GM12878 (cell line): Measurements from ENCODE around the gene ADD1.

ENCODE experiments used
- ASH2L ChIP-seq: fragments of 300-600, 200-600 bp; sonication (generic); IDR thresholded peaks from 2 replicates; pipeline ENCODE4 v1.6.1; 2017; ENCODE audit warnings: low read depth, mild to moderate bottlenecking, borderline replicate concordance
- BRCA1 ChIP-seq: IDR thresholded peaks from 2 replicates; pipeline ENCODE4 v1.6.1; 2011; ENCODE audit warnings: low read depth, low read length, improper control_type of control experiment
- CBX5 ChIP-seq: sonication (generic); IDR thresholded peaks from 2 replicates; pipeline ENCODE4 v1.6.1; 2016; ENCODE audit warnings: low read depth, moderate library complexity, mild to moderate bottlenecking, inconsistent platforms
- CTCF ChIP-seq, 3 experiments: IDR thresholded peaks in 2 of 3; conservative IDR thresholded peaks in 1 of 3; 2 replicates each; pipeline ENCODE4 v1.5.1; 2011; ENCODE audit warnings: low read depth in 3 of 3, low read length in 3 of 3, mild to moderate bottlenecking in 3 of 3, control low read depth in 2 of 3, moderate library complexity in 2 of 3, inconsistent platforms in 1 of 3, mixed read lengths in 1 of 3; ENCODE audit not compliant: control insufficient read depth in 2 of 3, insufficient read depth in 1 of 3; ENCODE audit errors: extremely low read depth in 1 of 3
- GATAD2B ChIP-seq: fragments of 450-650 bp; conservative IDR thresholded peaks from 2 replicates; pipeline ENCODE4 v1.6.1; 2017; ENCODE audit warnings: low read depth, mild to moderate bottlenecking, moderate library complexity
- NBN ChIP-seq: fragments of 450-650 bp; IDR thresholded peaks from 2 replicates; pipeline ENCODE4 v1.6.1; 2016
- POLR2A ChIP-seq: IDR thresholded peaks from 2 replicates; pipeline ENCODE4 v1.6.1; 2011; ENCODE audit warnings: low read depth, mild to moderate bottlenecking, low read length
- REST ChIP-seq: IDR thresholded peaks from 2 replicates; pipeline ENCODE4 v1.6.1; 2012; ENCODE audit warnings: mild to moderate bottlenecking, low read depth, low read length
- SMAD1 ChIP-seq: fragments of 450-650 bp; IDR thresholded peaks from 2 replicates; pipeline ENCODE4 v1.6.1; 2018; ENCODE audit warnings: mild to moderate bottlenecking, low read depth; ENCODE audit not compliant: partially characterized antibody
- TAF1 ChIP-seq: IDR thresholded peaks from 2 replicates; pipeline ENCODE4 v1.6.1; 2011; ENCODE audit warnings: mild to moderate bottlenecking, low read depth, low read length, borderline replicate concordance
- ZBED1 ChIP-seq: IDR thresholded peaks from 2 replicates; pipeline ENCODE4 v1.6.1; 2016; ENCODE audit warnings: borderline replicate concordance

GRCh38 chr4:2971275-2971674 is 127.6 kb downstream of the ADD1 start:
- TF ChIP-seq CTCF (IDR thresholded peaks at IDR 0.05 in 2 of 3, conservative IDR thresholded peaks at IDR 0.05 in 1 of 3; ENCODE audit: control insufficient read depth in 2 of 3, extremely low read depth in 1 of 3, insufficient read depth in 1 of 3, low read depth in 3 of 3, low read length in 3 of 3) (no peak), NBN (no peak), POLR2A (no peak), BRCA1 (no peak), SMAD1 (no peak), GATAD2B (no peak), ZBED1 (no peak), REST (no peak), TAF1 (no peak), ASH2L (no peak), CBX5 (no peak)
